ENCODE measurements around the gene DNAJB14.

GRCh38 chr4:99894161-99894997 is 52.0 kb downstream of the DNAJB14 start, which contains the start of gene LAMTOR3:
- TF ChIP-seq SP1 (CRISPR knock-in tag; conservative IDR thresholded peaks at IDR 0.05): 0 out of 2 replicates have a peak, but pooled peaks have one; percentile 45
- TF ChIP-seq CTCF (IDR thresholded peaks at IDR 0.05): no peak
- TF ChIP-seq GABPB1 (CRISPR knock-in tag; IDR thresholded peaks at IDR 0.05): peak; percentile 52; the same call in 1 of the 2 replicates
- TF ChIP-seq ZBTB21 (CRISPR knock-in tag; IDR thresholded peaks at IDR 0.05; ENCODE audit: borderline replicate concordance): no peak
- TF ChIP-seq NFYB (CRISPR knock-in tag; conservative IDR thresholded peaks at IDR 0.05; ENCODE audit: low read depth): no peak
- no peak for TF ChIP-seq NR1H2 (CRISPR knock-in tag; IDR thresholded peaks at IDR 0.05)
- peak; percentile 95 for TF ChIP-seq USF2 (CRISPR knock-in tag; IDR thresholded peaks at IDR 0.05)
- no peak for TF ChIP-seq FOXJ3 (CRISPR knock-in tag; IDR thresholded peaks at IDR 0.05; ENCODE audit: borderline replicate concordance)
- no peak for TF ChIP-seq ZBTB43 (CRISPR knock-in tag; IDR thresholded peaks at IDR 0.05)
- no peak for TF ChIP-seq TP53 (CRISPR knock-in tag; IDR thresholded peaks at IDR 0.05)
- TF ChIP-seq ZNF416 (CRISPR knock-in tag; IDR thresholded peaks at IDR 0.05): no peak

Data from WTC11 (cell line).